PFSK-1 (cell line): ENCODE measurements around the gene CDKN2C.

ENCODE experiments used
- FOXP2 ChIP-seq: optimal IDR thresholded peaks from 2 replicates; pipeline ENCODE3; 2011; ENCODE audit warnings: borderline replicate concordance, control low read depth, inconsistent platforms; ENCODE audit not compliant: insufficient read depth; ENCODE audit errors: extremely low read length, extremely low read depth
- POLR2AphosphoS5 ChIP-seq: IDR thresholded peaks from 2 replicates; pipeline ENCODE4 v1.6.1; 2012; ENCODE audit warnings: low read depth, mild to moderate bottlenecking, control low read depth, low read length, moderate library complexity
- REST ChIP-seq, 2 experiments: IDR thresholded peaks; 2 replicates each; pipeline versions ENCODE4 v1.6.1 to v1.8.0; 2011 to 2012; ENCODE audit warnings: low read depth in 2 of 2, low read length in 2 of 2, control low read depth in 1 of 2, inconsistent platforms in 1 of 2, mild to moderate bottlenecking in 1 of 2, moderate library complexity in 1 of 2; ENCODE audit not compliant: insufficient read depth in 1 of 2
- SIN3A ChIP-seq: IDR thresholded peaks from 2 replicates; pipeline ENCODE4 v1.6.1; 2012; ENCODE audit warnings: mild to moderate bottlenecking, low read length, moderate library complexity, borderline replicate concordance; ENCODE audit not compliant: insufficient read depth
- TAF1 ChIP-seq: IDR thresholded peaks from 2 replicates; pipeline ENCODE4 v1.6.1; 2012; ENCODE audit warnings: low read length, control low read depth, borderline replicate concordance; ENCODE audit not compliant: insufficient read depth

The CDKN2C gene

GRCh38 chr1:50992532-50993318, 22.7 kb downstream of the CDKN2C start:
- no peak for TF ChIP-seq REST (IDR thresholded peaks at IDR 0.05; ENCODE audit: insufficient read depth in 1 of 2, low read depth in 2 of 2, low read length in 2 of 2)
- no peak for TF ChIP-seq TAF1

DNA sequence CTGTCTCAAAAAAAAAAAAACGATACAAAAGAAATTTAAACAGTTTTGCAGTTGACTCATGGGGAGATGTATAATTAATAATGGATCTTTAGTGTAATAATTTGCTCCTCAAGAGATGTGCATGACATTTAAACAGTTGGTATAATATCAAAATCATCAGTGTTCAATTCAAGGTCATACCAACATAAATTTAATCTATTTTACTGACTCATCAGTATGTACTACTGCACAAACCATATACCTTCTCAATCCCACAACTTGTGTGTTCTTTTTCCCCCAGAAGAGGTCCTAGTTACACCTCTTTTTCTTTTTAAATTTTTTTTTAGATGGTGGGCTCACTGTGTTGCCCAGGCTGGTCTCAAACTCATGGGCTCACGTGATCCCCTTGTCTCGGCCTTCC, 23.6 kb downstream of the CDKN2C start:
- no peak for TF ChIP-seq SIN3A

DNA sequence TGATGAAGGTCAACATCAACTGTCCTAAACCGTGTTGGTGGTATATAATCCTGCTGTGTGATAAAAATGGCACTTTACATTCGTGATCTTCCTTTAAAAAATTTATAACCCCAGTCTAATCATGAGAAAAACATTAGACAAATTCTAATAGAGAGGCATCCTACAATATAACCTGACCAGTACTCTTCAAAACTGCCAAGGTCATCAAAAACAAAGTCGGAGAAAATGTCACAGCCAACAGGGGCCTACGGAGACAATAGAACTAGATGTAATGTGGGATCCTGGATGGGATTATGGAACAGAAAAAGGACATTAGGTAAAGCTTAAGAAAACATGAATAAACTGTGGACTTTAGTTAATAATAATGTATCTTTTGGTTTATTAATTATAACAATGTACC, 25.0 kb downstream of the CDKN2C start:
- TF ChIP-seq REST (IDR thresholded peaks at IDR 0.05; ENCODE audit: insufficient read depth in 1 of 2, low read depth in 2 of 2, low read length in 2 of 2): no peak
- no peak for TF ChIP-seq SIN3A
- no peak for TF ChIP-seq TAF1

DNA sequence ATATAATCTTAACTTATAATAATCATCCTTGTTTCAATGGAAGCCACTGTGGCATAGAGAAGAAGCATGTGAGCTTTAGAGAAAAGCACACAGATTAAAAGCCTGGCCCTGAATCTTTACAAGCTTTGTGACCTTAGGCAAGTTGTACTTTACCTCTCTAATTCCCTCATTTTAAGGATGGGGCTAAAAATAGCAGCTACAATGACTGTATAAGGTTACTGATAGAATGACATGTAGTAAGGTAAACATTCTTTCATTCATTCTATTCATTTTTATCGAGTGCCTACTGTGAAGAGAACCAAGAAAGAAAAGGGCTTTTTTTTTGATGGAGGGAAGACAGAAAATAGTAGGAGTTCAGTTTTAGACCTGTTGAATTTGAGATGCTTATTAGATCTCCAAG, 25.6 kb downstream of the CDKN2C start:
- TF ChIP-seq TAF1 (no peak), FOXP2 (no peak), REST (IDR thresholded peaks at IDR 0.05; ENCODE audit: insufficient read depth in 1 of 2, low read depth in 2 of 2, low read length in 2 of 2) (no peak), SIN3A (no peak), POLR2AphosphoS5 (no peak)

DNA sequence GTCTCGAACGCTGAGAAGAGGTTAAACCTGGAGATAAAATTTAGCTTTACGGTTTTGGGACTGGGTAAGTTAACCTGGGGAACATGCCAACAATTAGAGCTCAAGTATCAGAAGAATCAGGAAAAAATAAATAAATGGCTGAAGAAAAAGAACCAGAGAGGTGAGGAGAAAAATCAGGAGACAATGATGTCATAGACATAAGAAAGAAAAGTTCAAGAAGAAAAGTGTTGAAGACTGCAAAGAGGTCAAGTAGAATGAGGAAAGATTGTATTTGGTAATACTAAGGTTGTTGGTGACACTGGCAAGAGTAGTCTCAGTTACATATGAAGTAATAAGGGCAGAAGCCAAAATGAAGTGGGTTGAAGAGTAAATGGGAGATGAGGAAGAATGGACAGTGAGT, 26.0 kb downstream of the CDKN2C start:
- no peak for TF ChIP-seq FOXP2
- no peak for TF ChIP-seq REST (IDR thresholded peaks at IDR 0.05; ENCODE audit: insufficient read depth in 1 of 2, low read depth in 2 of 2, low read length in 2 of 2)
- TF ChIP-seq SIN3A: no peak
- no peak for TF ChIP-seq POLR2AphosphoS5
- no peak for TF ChIP-seq TAF1
